ENCODE measurements around the gene ADGRG6.

Gene ADGRG6

DNA sequence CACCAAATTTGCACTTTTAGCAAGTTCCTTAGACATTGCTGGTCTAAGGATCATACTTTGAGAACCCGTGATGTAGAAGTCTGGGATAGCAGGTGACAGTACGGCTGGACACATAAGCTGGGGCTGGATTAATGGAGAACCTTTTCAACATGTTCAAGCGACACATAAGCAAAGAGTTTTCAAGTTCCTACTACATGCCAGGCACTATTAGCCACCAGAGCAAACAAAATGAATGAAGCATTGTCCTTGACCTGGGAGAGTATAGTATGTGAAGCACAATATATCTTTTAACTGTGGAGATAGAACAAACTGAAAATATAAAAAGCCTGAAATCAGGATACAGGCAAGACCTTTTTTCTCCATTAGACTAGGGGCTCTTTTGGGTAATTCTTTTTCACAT lies 102.9 kb downstream of the ADGRG6 start:
- TF ChIP-seq, protein P1, sequence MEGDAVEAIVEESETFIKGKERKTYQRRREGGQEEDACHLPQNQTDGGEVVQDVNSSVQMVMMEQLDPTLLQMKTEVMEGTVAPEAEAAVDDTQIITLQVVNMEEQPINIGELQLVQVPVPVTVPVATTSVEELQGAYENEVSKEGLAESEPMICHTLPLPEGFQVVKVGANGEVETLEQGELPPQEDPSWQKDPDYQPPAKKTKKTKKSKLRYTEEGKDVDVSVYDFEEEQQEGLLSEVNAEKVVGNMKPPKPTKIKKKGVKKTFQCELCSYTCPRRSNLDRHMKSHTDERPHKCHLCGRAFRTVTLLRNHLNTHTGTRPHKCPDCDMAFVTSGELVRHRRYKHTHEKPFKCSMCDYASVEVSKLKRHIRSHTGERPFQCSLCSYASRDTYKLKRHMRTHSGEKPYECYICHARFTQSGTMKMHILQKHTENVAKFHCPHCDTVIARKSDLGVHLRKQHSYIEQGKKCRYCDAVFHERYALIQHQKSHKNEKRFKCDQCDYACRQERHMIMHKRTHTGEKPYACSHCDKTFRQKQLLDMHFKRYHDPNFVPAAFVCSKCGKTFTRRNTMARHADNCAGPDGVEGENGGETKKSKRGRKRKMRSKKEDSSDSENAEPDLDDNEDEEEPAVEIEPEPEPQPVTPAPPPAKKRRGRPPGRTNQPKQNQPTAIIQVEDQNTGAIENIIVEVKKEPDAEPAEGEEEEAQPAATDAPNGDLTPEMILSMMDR (conservative IDR thresholded peaks at IDR 0.05; ENCODE audit: low read length): no peak
- H3K4me3 ChIP-seq (ENCODE audit: low read length): no peak overlapping the region

GRCh38 chr6:142406131-142406530 lies 104.3 kb downstream of the ADGRG6 start:
- TF ChIP-seq, protein P1 (conservative IDR thresholded peaks at IDR 0.05; ENCODE audit: low read length): no peak
- no peak for DNase-seq (ENCODE audit: low read depth)
- H3K4me3 ChIP-seq (ENCODE audit: low read length): no peak overlapping the region

More for the DNA sequence above, 102.9 kb downstream of the ADGRG6 start:
- DNase-seq (ENCODE audit: low read depth): no peak

GRCh38 chr6:142407685-142408273 lies 106.0 kb downstream of the ADGRG6 start:
- no peak overlapping the region for H3K4me3 ChIP-seq (ENCODE audit: low read length)
- no peak for DNase-seq (ENCODE audit: low read depth)
- TF ChIP-seq, protein P1 (conservative IDR thresholded peaks at IDR 0.05; ENCODE audit: low read length): no peak

DNA sequence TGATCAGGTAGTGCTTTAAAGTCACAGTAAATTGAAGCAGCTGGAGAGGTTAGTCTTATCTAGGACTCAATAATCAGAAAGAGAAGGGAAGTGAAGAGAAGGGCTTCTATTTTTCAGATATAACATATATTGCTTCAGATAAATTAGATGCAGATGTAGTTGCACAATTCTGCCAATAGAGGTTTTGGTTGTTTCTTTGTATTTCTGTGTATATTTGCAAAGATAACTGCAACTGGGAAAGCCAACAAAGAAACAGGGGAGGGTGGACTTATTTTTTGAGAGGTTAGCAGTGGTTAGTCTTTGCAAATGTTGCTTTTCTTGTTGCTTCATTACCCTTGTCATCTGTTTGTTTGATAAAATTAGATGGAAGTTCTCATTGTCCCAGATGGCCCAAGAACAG lies 106.6 kb downstream of the ADGRG6 start:
- DNase-seq (ENCODE audit: low read depth): peak; percentile 37
- TF ChIP-seq, protein P1 (conservative IDR thresholded peaks at IDR 0.05; ENCODE audit: low read length): peak; percentile 28

DNA sequence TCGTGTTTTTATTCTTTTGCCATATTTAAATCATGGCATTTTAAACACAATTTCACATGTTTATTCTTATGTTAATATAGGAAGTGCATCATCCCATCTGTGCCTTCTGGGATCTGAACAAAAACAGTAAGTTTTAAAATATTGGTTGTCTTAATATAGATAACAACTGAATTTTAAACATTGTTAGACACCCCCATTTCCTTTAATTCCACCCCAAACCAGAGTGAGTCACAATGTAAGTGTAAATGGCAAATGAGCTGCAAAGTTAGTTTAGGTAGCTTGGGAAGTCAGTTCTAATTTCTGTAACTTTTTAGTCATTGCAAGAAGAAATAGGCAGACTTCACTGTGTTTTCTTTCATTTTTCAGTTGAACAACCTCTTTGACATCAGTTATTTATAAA lies 108.0 kb downstream of the ADGRG6 start:
- H3K4me3 ChIP-seq (ENCODE audit: low read length): no peak overlapping the region
- no peak for DNase-seq (ENCODE audit: low read depth)
- TF ChIP-seq, protein P1 (conservative IDR thresholded peaks at IDR 0.05; ENCODE audit: low read length): no peak

More for the DNA sequence above, 106.6 kb downstream of the ADGRG6 start:
- H3K4me3 ChIP-seq (ENCODE audit: low read length): no peak overlapping the region

DNA sequence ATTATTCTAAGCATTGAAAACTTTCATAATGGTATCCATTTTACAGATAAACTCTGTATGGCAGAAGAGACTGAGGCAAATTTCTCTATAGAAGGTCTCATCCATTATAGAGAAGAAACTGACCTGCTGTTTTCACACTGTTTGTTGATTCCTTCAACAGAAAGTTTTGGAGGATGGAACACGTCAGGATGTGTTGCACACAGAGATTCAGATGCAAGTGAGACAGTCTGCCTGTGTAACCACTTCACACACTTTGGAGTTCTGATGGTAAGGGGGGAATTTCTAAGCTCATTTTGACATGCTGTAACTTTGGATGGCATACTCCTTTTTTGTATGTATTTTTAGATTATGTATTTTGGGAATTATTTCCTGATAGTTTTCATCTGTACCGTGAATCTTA lies 109.3 kb downstream of the ADGRG6 start:
- no peak for DNase-seq (ENCODE audit: low read depth)
- TF ChIP-seq, protein P1 (conservative IDR thresholded peaks at IDR 0.05; ENCODE audit: low read length): no peak
- H3K4me3 ChIP-seq (ENCODE audit: low read length): no peak overlapping the region

GRCh38 chr6:142412241-142412640 lies 110.4 kb downstream of the ADGRG6 start:
- no peak for DNase-seq (ENCODE audit: low read depth)
- TF ChIP-seq, protein P1 (conservative IDR thresholded peaks at IDR 0.05; ENCODE audit: low read length): no peak
- no peak overlapping the region for H3K4me3 ChIP-seq (ENCODE audit: low read length)

Measured in AG10803 (cell line).